ENCODE results near the gene ZNF365.

The ZNF365 gene

GRCh38 chr10:62384447-62385081 is 10.4 kb downstream of the ZNF365 start:
- H3K4me3 ChIP-seq (ENCODE audit: low read length): no peak overlapping the region
- H3K27me3 ChIP-seq (ENCODE audit: insufficient read depth, low read length, poor library complexity): no peaks in the 10 kb centered on the region
- no peak overlapping the region for H3K9ac ChIP-seq (ENCODE audit: low read length)
- no peak overlapping the region for H3K4ac ChIP-seq (ENCODE audit: low read depth, low read length)
- H3K23ac ChIP-seq (ENCODE audit: low read length): no peak overlapping the region
- H4K5ac ChIP-seq (ENCODE audit: low read length): no peak overlapping the region
- H2BK120ac ChIP-seq (ENCODE audit: low read depth, low read length): no peak overlapping the region
- H3K79me2 ChIP-seq (ENCODE audit: control insufficient read depth, insufficient read depth, low read length): no peaks in the 10 kb centered on the region
- H3K27ac ChIP-seq (ENCODE audit: low read depth, low read length): no peak overlapping the region
- H2AK5ac ChIP-seq (ENCODE audit: low read length): no peak overlapping the region
- H3K56ac ChIP-seq (ENCODE audit: low read length): no peak overlapping the region
- 100% methylated on average over 1 of the region's 4 CpGs for WGBS (ENCODE audit: extremely low coverage, insufficient coverage, low lambda C conversion rate)
- H3K4me2 ChIP-seq (ENCODE audit: low read length): no peak overlapping the region
- H3K79me1 ChIP-seq (ENCODE audit: low read length): no peaks in the 10 kb centered on the region
- no peak for DNase-seq
- no peaks in the 10 kb centered on the region for H3K36me3 ChIP-seq (ENCODE audit: control insufficient read depth, insufficient read depth, low read length)
- H3K4me1 ChIP-seq (ENCODE audit: control insufficient read depth, low read depth, low read length): no peaks in the 10 kb centered on the region
- H2BK15ac ChIP-seq (replicated peaks; ENCODE audit: low read depth): no peak overlapping the region
- no peak overlapping the region for H3K18ac ChIP-seq (ENCODE audit: low read length)
- H4K8ac ChIP-seq (ENCODE audit: low read depth, low read length): no peak overlapping the region
- H2BK5ac ChIP-seq (ENCODE audit: low read length): no peak overlapping the region

DNA sequence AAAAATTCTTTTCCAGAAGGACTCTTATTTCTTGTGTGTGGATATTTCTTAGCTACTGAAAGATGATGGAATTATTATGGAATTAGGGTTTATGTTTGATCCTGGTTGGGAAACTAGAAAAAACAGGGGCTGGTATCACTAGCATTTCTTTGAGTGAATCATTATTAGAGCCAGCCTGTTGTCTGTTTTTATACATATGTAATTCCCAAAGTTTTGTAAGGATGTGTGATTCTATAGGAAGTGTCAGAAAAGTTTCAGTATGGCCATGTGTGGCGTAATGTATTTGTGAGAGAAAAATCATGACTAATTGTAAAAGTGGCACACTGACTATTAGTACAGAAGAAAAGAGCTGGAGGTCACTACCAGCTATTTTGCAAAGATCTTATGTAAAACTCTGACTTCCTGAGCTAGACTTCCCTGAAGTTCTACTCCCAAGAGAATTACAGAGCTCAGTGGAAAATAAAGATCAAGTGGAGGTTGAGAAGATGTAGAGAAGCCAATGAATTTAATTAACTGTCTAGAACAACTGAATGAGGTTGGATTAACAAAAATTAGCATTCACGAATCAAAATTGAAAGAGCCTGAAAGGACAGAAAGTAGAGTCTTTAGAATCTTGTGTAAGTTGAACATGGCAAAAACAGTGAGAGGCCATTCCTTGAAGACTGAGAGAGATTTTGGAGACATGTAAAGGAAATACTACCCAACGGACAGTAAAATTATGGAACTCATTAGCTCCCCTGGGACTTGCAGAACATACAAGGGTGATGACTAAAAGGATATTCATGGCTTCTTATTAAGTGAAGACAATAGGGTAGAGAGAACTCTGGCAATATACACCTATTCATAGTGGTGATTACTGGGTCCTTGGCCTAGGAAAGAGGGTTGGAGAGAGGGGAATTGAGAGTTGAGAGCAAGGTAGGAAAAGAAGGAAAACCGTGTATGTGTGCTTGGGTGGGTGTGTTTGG is 12.5 kb downstream of the ZNF365 start:
- no peak overlapping the region for H2AK5ac ChIP-seq (ENCODE audit: low read length)
- H4K5ac ChIP-seq (ENCODE audit: low read length): no peak overlapping the region
- no CpG with 5 or more reads among the region's 4 CpGs for WGBS (ENCODE audit: extremely low coverage, insufficient coverage, low lambda C conversion rate)
- no peaks in the 10 kb centered on the region for H3K36me3 ChIP-seq (ENCODE audit: control insufficient read depth, insufficient read depth, low read length)
- H3K27me3 ChIP-seq (ENCODE audit: insufficient read depth, low read length, poor library complexity): no peaks in the 10 kb centered on the region
- H3K9ac ChIP-seq (ENCODE audit: low read length): no peak overlapping the region
- no peak overlapping the region for H2BK5ac ChIP-seq (ENCODE audit: low read length)
- no peak overlapping the region for H3K4me3 ChIP-seq (ENCODE audit: low read length)
- no peak overlapping the region for H3K4ac ChIP-seq (ENCODE audit: low read depth, low read length)
- H3K79me2 ChIP-seq (ENCODE audit: control insufficient read depth, insufficient read depth, low read length): no peaks in the 10 kb centered on the region
- no peaks in the 10 kb centered on the region for H3K79me1 ChIP-seq (ENCODE audit: low read length)
- no peak overlapping the region for H2BK15ac ChIP-seq (replicated peaks; ENCODE audit: low read depth)
- H3K18ac ChIP-seq (ENCODE audit: low read length): no peak overlapping the region
- H3K4me1 ChIP-seq (ENCODE audit: control insufficient read depth, low read depth, low read length): no peaks in the 10 kb centered on the region
- H3K4me2 ChIP-seq (ENCODE audit: low read length): no peak overlapping the region
- no peak overlapping the region for H3K27ac ChIP-seq (ENCODE audit: low read depth, low read length)
- H3K23ac ChIP-seq (ENCODE audit: low read length): no peak overlapping the region
- no peak overlapping the region for H3K56ac ChIP-seq (ENCODE audit: low read length)
- no peak overlapping the region for H2BK120ac ChIP-seq (ENCODE audit: low read depth, low read length)
- DNase-seq: no peak
- no peak overlapping the region for H4K8ac ChIP-seq (ENCODE audit: low read depth, low read length)

GRCh38 chr10:62388328-62388727 is 14.2 kb downstream of the ZNF365 start:
- Histone ChIP-seq H3K27ac (ENCODE audit: low read depth, low read length) (no peak overlapping the region), H4K8ac (ENCODE audit: low read depth, low read length) (no peak overlapping the region), H3K79me2 (ENCODE audit: control insufficient read depth, insufficient read depth, low read length) (no peaks in the 10 kb centered on the region), H4K5ac (ENCODE audit: low read length) (no peak overlapping the region), H3K79me1 (ENCODE audit: low read length) (no peaks in the 10 kb centered on the region), H2AK5ac (ENCODE audit: low read length) (no peak overlapping the region), H3K9ac (ENCODE audit: low read length) (no peak overlapping the region), H2BK120ac (ENCODE audit: low read depth, low read length) (no peak overlapping the region), H3K4me3 (ENCODE audit: low read length) (no peak overlapping the region), H2BK15ac (replicated peaks; ENCODE audit: low read depth) (no peak overlapping the region), H2BK5ac (ENCODE audit: low read length) (no peak overlapping the region), H3K23ac (ENCODE audit: low read length) (no peak overlapping the region), H3K27me3 (ENCODE audit: insufficient read depth, low read length, poor library complexity) (no peaks in the 10 kb centered on the region), H3K56ac (ENCODE audit: low read length) (no peak overlapping the region), H3K4me2 (ENCODE audit: low read length) (no peak overlapping the region), H3K4me1 (ENCODE audit: control insufficient read depth, low read depth, low read length) (no peaks in the 10 kb centered on the region), H3K36me3 (ENCODE audit: control insufficient read depth, insufficient read depth, low read length) (no peaks in the 10 kb centered on the region), H3K18ac (ENCODE audit: low read length) (no peak overlapping the region), H3K4ac (ENCODE audit: low read depth, low read length) (no peak overlapping the region)
- DNase-seq: peak; percentile 16
- WGBS (ENCODE audit: extremely low coverage, insufficient coverage, low lambda C conversion rate): no CpG with 5 or more reads among the region's 9 CpGs

- Histone ChIP-seq H3K9ac (ENCODE audit: low read length) (no peak overlapping the region), H3K27ac (ENCODE audit: low read depth, low read length) (no peak overlapping the region), H3K18ac (ENCODE audit: low read length) (no peak overlapping the region), H4K8ac (ENCODE audit: low read depth, low read length) (no peak overlapping the region), H3K27me3 (ENCODE audit: insufficient read depth, low read length, poor library complexity) (no peaks in the 10 kb centered on the region), H3K4me2 (ENCODE audit: low read length) (no peak overlapping the region), H2BK15ac (replicated peaks; ENCODE audit: low read depth) (no peak overlapping the region), H3K56ac (ENCODE audit: low read length) (no peak overlapping the region), H3K36me3 (ENCODE audit: control insufficient read depth, insufficient read depth, low read length) (no peaks in the 10 kb centered on the region), H3K79me2 (ENCODE audit: control insufficient read depth, insufficient read depth, low read length) (no peaks in the 10 kb centered on the region), H3K23ac (ENCODE audit: low read length) (no peak overlapping the region), H2BK120ac (ENCODE audit: low read depth, low read length) (no peak overlapping the region), H3K4ac (ENCODE audit: low read depth, low read length) (no peak overlapping the region), H3K4me3 (ENCODE audit: low read length) (no peak overlapping the region), H4K5ac (ENCODE audit: low read length) (no peak overlapping the region), H3K4me1 (ENCODE audit: control insufficient read depth, low read depth, low read length) (no peaks in the 10 kb centered on the region), H3K79me1 (ENCODE audit: low read length) (no peaks in the 10 kb centered on the region), H2AK5ac (ENCODE audit: low read length) (no peak overlapping the region), H2BK5ac (ENCODE audit: low read length) (no peak overlapping the region)
- DNase-seq: no peak
- WGBS (ENCODE audit: extremely low coverage, insufficient coverage, low lambda C conversion rate): no CpG with 5 or more reads among the region's 2 CpGs
These were observed 16.5 kb downstream of the ZNF365 start for GRCh38 chr10:62390497-62391176.

DNA sequence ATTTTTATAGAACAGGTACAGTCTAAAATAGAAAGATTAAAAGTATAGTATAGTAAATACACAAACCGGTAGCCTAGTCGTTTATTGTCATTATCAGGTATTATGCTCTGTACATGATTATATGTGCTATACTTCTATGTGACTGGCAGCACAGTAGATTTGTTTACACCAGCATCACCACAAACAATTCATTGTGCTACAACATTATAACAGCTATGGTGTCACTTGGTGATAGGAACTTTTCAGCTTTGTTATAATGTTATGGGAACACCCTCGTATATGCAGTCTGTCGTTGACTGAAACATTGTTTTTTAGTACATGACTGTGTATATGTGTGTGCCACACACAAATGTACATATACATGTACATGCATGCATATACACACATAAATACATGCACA is 19.1 kb downstream of the ZNF365 start:
- H2AK5ac ChIP-seq (ENCODE audit: low read length): no peak overlapping the region
- no peaks in the 10 kb centered on the region for H3K36me3 ChIP-seq (ENCODE audit: control insufficient read depth, insufficient read depth, low read length)
- DNase-seq: no peak
- H3K56ac ChIP-seq (ENCODE audit: low read length): no peak overlapping the region
- no peak overlapping the region for H2BK5ac ChIP-seq (ENCODE audit: low read length)
- no peaks in the 10 kb centered on the region for H3K79me1 ChIP-seq (ENCODE audit: low read length)
- no peak overlapping the region for H3K4me3 ChIP-seq (ENCODE audit: low read length)
- H2BK120ac ChIP-seq (ENCODE audit: low read depth, low read length): no peak overlapping the region
- no peak overlapping the region for H2BK15ac ChIP-seq (replicated peaks; ENCODE audit: low read depth)
- H3K27me3 ChIP-seq (ENCODE audit: insufficient read depth, low read length, poor library complexity): no peaks in the 10 kb centered on the region
- H3K4ac ChIP-seq (ENCODE audit: low read depth, low read length): no peak overlapping the region
- H4K5ac ChIP-seq (ENCODE audit: low read length): no peak overlapping the region
- no peak overlapping the region for H3K18ac ChIP-seq (ENCODE audit: low read length)
- no peak overlapping the region for H3K9ac ChIP-seq (ENCODE audit: low read length)
- WGBS (ENCODE audit: extremely low coverage, insufficient coverage, low lambda C conversion rate): no CpG with 5 or more reads among the region's 4 CpGs
- H3K23ac ChIP-seq (ENCODE audit: low read length): no peak overlapping the region
- H3K4me2 ChIP-seq (ENCODE audit: low read length): no peak overlapping the region
- no peaks in the 10 kb centered on the region for H3K4me1 ChIP-seq (ENCODE audit: control insufficient read depth, low read depth, low read length)
- no peaks in the 10 kb centered on the region for H3K79me2 ChIP-seq (ENCODE audit: control insufficient read depth, insufficient read depth, low read length)
- no peak overlapping the region for H4K8ac ChIP-seq (ENCODE audit: low read depth, low read length)
- H3K27ac ChIP-seq (ENCODE audit: low read depth, low read length): no peak overlapping the region

All from mesendoderm (in vitro differentiated cells).